ENCODE data around the gene MMP25. TPM values are rescaled to one million over a fixed set of nuclear protein-coding genes. Genes with fewer than 3 reads are reported as not detected.
"Not testable (repeated sequence)": the region's sequence is repeated elsewhere in the genome, so short reads cannot be mapped to it uniquely, and the experiment has no call there.

Gene MMP25
- total RNA-seq, 4 donors from 2014 or later: under 0.01 to 4.5 (median 0.12) TPM

DNA sequence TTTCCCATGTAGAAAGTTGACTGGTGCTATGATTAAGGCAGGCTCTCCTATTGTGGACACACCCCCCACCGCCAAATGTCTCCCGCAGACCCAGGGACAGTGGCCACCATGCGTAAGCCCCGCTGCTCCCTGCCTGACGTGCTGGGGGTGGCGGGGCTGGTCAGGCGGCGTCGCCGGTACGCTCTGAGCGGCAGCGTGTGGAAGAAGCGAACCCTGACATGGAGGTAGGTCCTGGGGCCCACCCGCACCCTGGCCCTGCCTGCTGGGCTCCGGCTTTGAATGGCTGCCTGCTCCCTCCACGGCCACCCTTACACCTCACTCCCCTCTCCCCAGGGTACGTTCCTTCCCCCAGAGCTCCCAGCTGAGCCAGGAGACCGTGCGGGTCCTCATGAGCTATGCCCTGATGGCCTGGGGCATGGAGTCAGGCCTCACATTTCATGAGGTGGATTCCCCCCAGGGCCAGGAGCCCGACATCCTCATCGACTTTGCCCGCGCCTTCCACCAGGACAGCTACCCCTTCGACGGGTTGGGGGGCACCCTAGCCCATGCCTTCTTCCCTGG lies 3.6 kb downstream of the MMP25 start:
- Histone ChIP-seq H3K36me3 (peaks cover 0 to 4% (median 0%) of the 10 kb centered on the region in 4 donors), H3K9me3 (no peaks in the 10 kb centered on the region), H3K27me3 (peaks cover under 1 to 68% (median 39%) of the 10 kb centered on the region in 4 donors), H3K4me3 (no peak overlapping the region), H3K27ac (replicated peaks in 1 of 4) (no peak overlapping the region), H3K4me1 (peaks cover 19 to 25% (median 22%) of the 10 kb centered on the region in 4 donors)
- TF ChIP-seq EP300 (IDR thresholded peaks at IDR 0.05): no peak
- TF ChIP-seq POLR2AphosphoS5 (IDR thresholded peaks at IDR 0.05): no peak
- TF ChIP-seq, protein P1, sequence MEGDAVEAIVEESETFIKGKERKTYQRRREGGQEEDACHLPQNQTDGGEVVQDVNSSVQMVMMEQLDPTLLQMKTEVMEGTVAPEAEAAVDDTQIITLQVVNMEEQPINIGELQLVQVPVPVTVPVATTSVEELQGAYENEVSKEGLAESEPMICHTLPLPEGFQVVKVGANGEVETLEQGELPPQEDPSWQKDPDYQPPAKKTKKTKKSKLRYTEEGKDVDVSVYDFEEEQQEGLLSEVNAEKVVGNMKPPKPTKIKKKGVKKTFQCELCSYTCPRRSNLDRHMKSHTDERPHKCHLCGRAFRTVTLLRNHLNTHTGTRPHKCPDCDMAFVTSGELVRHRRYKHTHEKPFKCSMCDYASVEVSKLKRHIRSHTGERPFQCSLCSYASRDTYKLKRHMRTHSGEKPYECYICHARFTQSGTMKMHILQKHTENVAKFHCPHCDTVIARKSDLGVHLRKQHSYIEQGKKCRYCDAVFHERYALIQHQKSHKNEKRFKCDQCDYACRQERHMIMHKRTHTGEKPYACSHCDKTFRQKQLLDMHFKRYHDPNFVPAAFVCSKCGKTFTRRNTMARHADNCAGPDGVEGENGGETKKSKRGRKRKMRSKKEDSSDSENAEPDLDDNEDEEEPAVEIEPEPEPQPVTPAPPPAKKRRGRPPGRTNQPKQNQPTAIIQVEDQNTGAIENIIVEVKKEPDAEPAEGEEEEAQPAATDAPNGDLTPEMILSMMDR (IDR thresholded peaks at IDR 0.05): no peak
- TF ChIP-seq POLR2A (IDR thresholded peaks at IDR 0.05; ENCODE audit: low read depth): no peak
- 75% methylated on average over 14 of the region's 26 CpGs for WGBS
- intact Hi-C loops (cut with DNase I): no loop called here
- DNase-seq (ENCODE audit: extremely low spot score): no peak

DNA sequence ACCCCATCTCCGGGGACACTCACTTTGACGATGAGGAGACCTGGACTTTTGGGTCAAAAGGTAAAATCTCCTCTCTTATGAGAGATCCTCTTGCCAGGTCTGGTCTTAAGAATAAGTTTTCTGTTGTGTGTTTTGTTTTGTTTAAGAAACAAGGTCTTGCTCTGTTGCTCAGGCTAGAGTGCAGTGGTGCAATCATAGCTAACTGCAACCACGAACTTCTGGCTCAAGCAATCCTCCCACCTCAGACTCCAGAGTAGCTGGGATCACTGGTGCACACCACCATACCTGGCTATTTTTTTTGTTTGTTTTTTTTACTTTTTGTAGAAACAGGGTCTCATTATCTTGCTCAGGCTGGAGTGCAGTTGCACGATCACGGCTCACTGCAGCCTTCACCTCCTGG lies 4.1 kb downstream of the MMP25 start:
- Histone ChIP-seq H3K36me3 (peaks cover 0 to 4% (median 0%) of the 10 kb centered on the region in 4 donors), H3K27me3 (peaks cover 0 to 63% (median 34%) of the 10 kb centered on the region in 4 donors), H3K9me3 (no peaks in the 10 kb centered on the region), H3K4me1 (peaks cover 14 to 20% (median 17%) of the 10 kb centered on the region in 4 donors), H3K4me3 (no peak overlapping the region), H3K27ac (replicated peaks in 1 of 4) (no peak overlapping the region)
- intact Hi-C loops (cut with DNase I): no loop called here
- DNase-seq (ENCODE audit: extremely low spot score): no peak
- WGBS: 72% methylated on average over 5 of the region's 5 CpGs
- TF ChIP-seq, protein P1 (IDR thresholded peaks at IDR 0.05): no peak
- TF ChIP-seq POLR2A (IDR thresholded peaks at IDR 0.05; ENCODE audit: low read depth) (no peak), POLR2AphosphoS5 (IDR thresholded peaks at IDR 0.05) (no peak), EP300 (IDR thresholded peaks at IDR 0.05) (no peak)

DNA sequence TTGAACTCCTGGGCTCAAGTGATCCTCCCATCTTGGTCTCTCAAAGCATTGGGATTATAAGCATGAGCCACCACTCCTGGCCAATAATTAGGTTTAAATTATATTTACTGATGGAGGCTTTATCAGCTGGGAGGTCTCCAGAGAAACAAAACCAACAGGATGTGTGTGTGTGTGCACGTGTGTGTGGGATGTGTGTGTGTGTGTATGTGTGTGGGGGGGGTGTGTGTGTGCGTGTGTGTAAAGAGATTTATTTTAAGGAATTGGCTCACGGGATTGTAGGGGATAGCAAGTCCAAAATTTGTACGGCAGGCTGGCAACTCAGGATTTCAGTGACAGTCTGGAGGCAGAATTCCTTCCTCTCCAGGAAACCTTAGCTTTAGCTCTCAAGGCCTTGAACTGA lies 4.6 kb downstream of the MMP25 start:
- Histone ChIP-seq H3K27ac (replicated peaks in 1 of 4) (no peak overlapping the region), H3K9me3 (no peaks in the 10 kb centered on the region), H3K27me3 (peaks cover 0 to 58% (median 29%) of the 10 kb centered on the region in 4 donors), H3K36me3 (peaks cover 0 to 4% (median 0%) of the 10 kb centered on the region in 4 donors), H3K4me1 (peaks cover 9 to 14% (median 12%) of the 10 kb centered on the region in 4 donors), H3K4me3 (no peak overlapping the region)
- 57% methylated on average over 4 of the region's 4 CpGs for WGBS
- intact Hi-C loops (cut with DNase I): no loop called here
- TF ChIP-seq POLR2A (IDR thresholded peaks at IDR 0.05; ENCODE audit: low read depth) (no peak), POLR2AphosphoS5 (IDR thresholded peaks at IDR 0.05) (no peak), EP300 (IDR thresholded peaks at IDR 0.05) (no peak)
- TF ChIP-seq, protein P1 (IDR thresholded peaks at IDR 0.05): no peak
- DNase-seq (ENCODE audit: extremely low spot score): no peak

DNA sequence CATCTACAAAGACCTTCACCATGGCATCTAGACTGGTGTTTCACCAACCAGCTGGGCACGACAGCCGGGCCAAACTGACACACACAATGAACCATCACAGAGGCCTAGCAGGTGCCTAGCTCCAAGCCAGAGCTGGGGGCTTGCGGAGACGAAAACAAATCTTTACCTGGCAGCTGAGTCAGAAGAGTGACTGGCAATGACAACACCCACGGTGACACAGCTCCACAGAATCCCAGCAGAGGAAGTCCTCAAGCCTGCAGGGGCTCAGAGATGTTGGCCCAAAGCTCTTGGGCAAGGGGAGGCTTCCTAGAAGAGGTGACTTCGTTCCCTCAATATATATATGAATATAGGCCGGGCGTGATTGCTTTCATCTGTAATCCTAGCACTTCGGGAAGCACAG lies 5.1 kb downstream of the MMP25 start:
- Histone ChIP-seq H3K4me1 (peaks cover 4 to 10% (median 7%) of the 10 kb centered on the region in 4 donors), H3K27ac (replicated peaks in 1 of 4) (no peak overlapping the region), H3K4me3 (no peak overlapping the region), H3K9me3 (no peaks in the 10 kb centered on the region), H3K36me3 (peaks cover 0 to 4% (median 0%) of the 10 kb centered on the region in 4 donors), H3K27me3 (peaks cover 0 to 53% (median 24%) of the 10 kb centered on the region in 4 donors)
- 64% methylated on average over 6 of the region's 9 CpGs for WGBS
- intact Hi-C loops (cut with DNase I): no loop called here
- TF ChIP-seq EP300 (IDR thresholded peaks at IDR 0.05): no peak
- TF ChIP-seq, protein P1 (IDR thresholded peaks at IDR 0.05): no peak
- no peak for TF ChIP-seq POLR2A (IDR thresholded peaks at IDR 0.05; ENCODE audit: low read depth)
- TF ChIP-seq POLR2AphosphoS5 (IDR thresholded peaks at IDR 0.05): no peak
- DNase-seq (ENCODE audit: extremely low spot score): no peak

DNA sequence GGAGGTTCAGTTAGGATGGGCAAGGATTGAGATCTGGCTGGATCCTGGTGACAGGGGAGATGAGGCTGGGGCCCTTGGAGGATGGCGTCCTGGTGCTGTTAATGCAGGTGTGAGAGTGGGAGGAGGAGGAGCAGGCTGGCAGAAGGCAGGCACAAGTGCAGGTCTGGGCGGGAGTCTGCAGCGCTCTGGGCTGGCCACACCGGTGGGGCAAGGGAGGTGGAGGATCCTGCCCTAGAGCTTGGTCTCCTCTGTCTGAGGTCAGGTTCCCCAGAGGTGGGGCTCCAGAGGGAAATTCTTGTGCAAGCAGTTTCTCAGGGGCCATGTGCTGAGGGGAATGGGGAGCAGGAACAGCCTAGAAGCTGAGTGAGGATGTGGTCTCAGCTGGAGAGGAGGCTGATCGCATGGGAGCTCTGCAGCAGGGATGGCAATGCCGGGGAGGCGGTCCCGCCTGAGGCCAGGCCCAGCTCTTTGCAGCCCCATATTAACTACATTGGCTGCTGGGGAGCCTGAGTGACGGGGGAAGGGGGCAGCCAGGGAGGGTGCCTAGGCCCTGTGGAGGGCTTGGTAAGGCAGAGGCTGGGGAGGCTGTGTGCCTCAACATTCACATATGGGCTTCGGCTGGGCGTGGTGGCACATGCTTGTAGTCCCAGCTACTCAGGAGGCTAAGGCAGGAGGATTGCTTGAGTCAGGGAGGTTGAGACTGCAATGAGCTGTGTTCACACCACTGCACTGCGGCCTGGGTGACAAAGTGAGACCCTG lies 6.4 kb downstream of the MMP25 start:
- DNase-seq (ENCODE audit: extremely low spot score); H3K9me3 ChIP-seq; intact Hi-C loops (cut with DNase I); H3K27ac ChIP-seq (replicated peaks in 1 of 4); H3K4me1 ChIP-seq; H3K4me3 ChIP-seq; H3K36me3 ChIP-seq: not testable (repeated sequence)
- 73% methylated on average over 6 of the region's 12 CpGs for WGBS
- peaks cover 0 to 41% (median 12%) of the 10 kb centered on the region in 4 donors for H3K27me3 ChIP-seq

DNA sequence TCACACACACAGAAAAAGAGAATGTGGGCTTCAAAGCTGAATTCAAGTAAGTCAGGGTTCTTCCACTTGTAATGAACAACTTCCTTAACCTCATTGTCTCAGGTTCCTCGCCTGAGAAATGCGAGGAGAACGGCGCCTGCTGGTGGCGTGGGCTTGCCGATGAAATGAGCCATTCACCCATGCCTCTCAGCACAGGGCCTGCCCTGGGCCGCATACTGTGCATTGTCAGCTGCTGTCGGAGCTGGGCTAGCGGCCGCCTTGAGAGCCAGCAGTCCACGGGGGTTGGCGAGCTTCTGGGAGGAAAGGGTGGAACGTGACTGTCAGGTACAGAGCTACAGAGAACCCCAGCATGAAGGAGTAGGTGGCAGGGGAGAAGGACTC lies 7.0 kb downstream of the MMP25 start:
- WGBS: no CpG with 5 or more reads among the region's 13 CpGs

More for the DNA sequence above, 7.0 kb downstream of the MMP25 start:
- H3K4me1 ChIP-seq; H3K9me3 ChIP-seq; H3K36me3 ChIP-seq; intact Hi-C loops (cut with DNase I); H3K4me3 ChIP-seq; H3K27ac ChIP-seq (replicated peaks in 1 of 4); DNase-seq (ENCODE audit: extremely low spot score): not testable (repeated sequence)
- H3K27me3 ChIP-seq: peaks cover 0 to 38% (median 8%) of the 10 kb centered on the region in 4 donors
